GM21576 (cell line): ENCODE data around the gene SLX9.
"Not testable (repeated sequence)": the region's sequence is repeated elsewhere in the genome, so short reads cannot be mapped to it uniquely, and the experiment has no call there.

Source experiments
- ATAC-seq: cut with Tn5 transposase; IDR thresholded peaks from one replicate; pipeline ENCODE4 v1.9.1; 2021; ENCODE audit warnings: mild to moderate bottlenecking, moderate library complexity; ENCODE audit not compliant: unreplicated experiment

Gene SLX9

GRCh38 chr21:44914176-44914874 lies 25.5 kb upstream of the SLX9 start:
- ATAC-seq = peak; percentile 59

- ATAC-seq = no peak
Measured at GRCh38 chr21:44916965-44917364, 22.9 kb upstream of the SLX9 start.

- ATAC-seq = no peak
Measured at GRCh38 chr21:44917446-44918106, 22.3 kb upstream of the SLX9 start.

- no peak for ATAC-seq
Measured at GRCh38 chr21:44918107-44918470, 21.7 kb upstream of the SLX9 start.

- ATAC-seq = no peak
Measured at GRCh38 chr21:44918581-44919033, 21.2 kb upstream of the SLX9 start.

- ATAC-seq = no peak
Measured at GRCh38 chr21:44919111-44919912, 20.5 kb upstream of the SLX9 start.

GRCh38 chr21:44919913-44920693 lies 19.7 kb upstream of the SLX9 start:
- ATAC-seq = no peak

GRCh38 chr21:44920694-44921604 lies 18.9 kb upstream of the SLX9 start, which contains the start of gene ITGB2:
TSS of gene ITGB2 (minus strand) at chr21:44920899. CDS start at chr21:44910782, 10,117 bp downstream.
- no peak for ATAC-seq

- ATAC-seq = no peak
Measured at GRCh38 chr21:44921928-44922327, 17.9 kb upstream of the SLX9 start.

- ATAC-seq = no peak
Measured at GRCh38 chr21:44923480-44924084, 16.2 kb upstream of the SLX9 start.

- no peak for ATAC-seq
Measured at GRCh38 chr21:44924606-44925377, 15.0 kb upstream of the SLX9 start.

- no peak for ATAC-seq
Measured at GRCh38 chr21:44925378-44925755, 14.5 kb upstream of the SLX9 start.

GRCh38 chr21:44926331-44927101 lies 13.3 kb upstream of the SLX9 start:
- ATAC-seq = no peak

GRCh38 chr21:44927259-44927586 lies 12.6 kb upstream of the SLX9 start:
- ATAC-seq = peak; percentile 1

GRCh38 chr21:44927587-44928461 lies 12.0 kb upstream of the SLX9 start:
- ATAC-seq = peak; percentile 33

- ATAC-seq = not testable (repeated sequence)
Measured at GRCh38 chr21:44928500-44929241, 11.2 kb upstream of the SLX9 start.
